Vagina (tissue), 2 donors: ENCODE measurements around the gene NFIA.

Experiments
- POLR2A ChIP-seq, 2 donors: fragments of 450-650 bp; IDR thresholded peaks; one replicate each; pipeline ENCODE4 v1.6.1; 2017; ENCODE audit warnings: antibody characterized with exemption in 2 of 2, mild to moderate bottlenecking in 2 of 2, moderate library complexity in 2 of 2
- POLR2AphosphoS5 ChIP-seq, 2 donors: sonication (generic); formaldehyde crosslinking; IDR thresholded peaks; one replicate each; pipeline ENCODE4 v1.9.0; 2017; ENCODE audit warnings: antibody characterized with exemption in 2 of 2, mild to moderate bottlenecking in 2 of 2, low read depth in 1 of 2; ENCODE audit not compliant: insufficient read depth in 1 of 2

DNA sequence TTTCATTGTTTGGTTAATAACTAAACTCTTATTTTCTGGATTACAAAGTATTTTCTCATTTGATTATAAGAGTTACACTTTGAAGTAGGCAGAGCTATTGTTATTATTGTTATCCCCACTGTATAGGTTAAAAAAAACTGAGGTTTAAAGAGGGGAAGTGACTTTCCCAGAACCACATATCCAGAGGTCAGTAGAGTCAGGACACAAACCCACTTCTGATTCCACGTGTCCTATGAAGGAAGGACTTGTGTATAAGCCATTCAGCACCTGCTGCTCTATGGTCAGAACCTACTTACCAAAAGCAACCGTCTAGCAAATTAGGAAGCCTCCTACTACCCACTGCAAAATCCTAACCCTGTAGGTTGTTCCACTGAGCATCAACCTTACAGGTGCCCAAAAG lies 351.3 kb downstream of the NFIA start:
- no peak for TF ChIP-seq POLR2AphosphoS5 (IDR thresholded peaks at IDR 0.05; ENCODE audit: insufficient read depth in 1 of 2, low read depth in 1 of 2)
- no peak for TF ChIP-seq POLR2A (IDR thresholded peaks at IDR 0.05)
